OCI-LY1 (cell line): Measurements from ENCODE around the gene STK25.

Experiments used
- CTCF ChIP-seq: fragments of 200-600 bp; sonication (generic), shearing (Covaris generic); IDR thresholded peaks from 2 replicates; pipeline ENCODE4 v1.5.1; 2017; ENCODE audit warnings: mild to moderate bottlenecking, antibody characterized with exemption, low read length, moderate library complexity, mixed read lengths
- EZH2 ChIP-seq: fragments of 200-600 bp; sonication (generic), shearing (Covaris generic); IDR thresholded peaks from 2 replicates; pipeline ENCODE4 v1.8.0; 2017; ENCODE audit warnings: borderline replicate concordance, mixed run types, mild to moderate bottlenecking, antibody characterized with exemption, low read length, moderate library complexity, mixed read lengths

- TF ChIP-seq CTCF (no peak), EZH2 (no peak)
Measured at GRCh38 chr2:241461693-241462677, 46.4 kb downstream of the STK25 start.
